ENCODE results near the gene SIK3.

SIK3 gene

GRCh38 chr11:116832350-116833290 is 265.6 kb downstream of the SIK3 start:
- peak; percentile 9 for TF ChIP-seq CTCF (IDR thresholded peaks at IDR 0.05; ENCODE audit: insufficient read depth, low read depth, low read length, missing control alignments)
- H3K4me3 ChIP-seq (ENCODE audit: low read depth, low read length) = no peak overlapping the region
- peak; percentile 26 for DNase-seq (ENCODE audit: low read depth)

- H3K4me3 ChIP-seq (ENCODE audit: low read depth, low read length) = no peak overlapping the region
- TF ChIP-seq CTCF (IDR thresholded peaks at IDR 0.05; ENCODE audit: insufficient read depth, low read depth, low read length, missing control alignments) = no peak
- DNase-seq (ENCODE audit: low read depth) = no peak
Measured at GRCh38 chr11:116831790-116832349, 266.4 kb downstream of the SIK3 start.

- no peak for DNase-seq (ENCODE audit: low read depth)
- no peak for TF ChIP-seq CTCF (IDR thresholded peaks at IDR 0.05; ENCODE audit: insufficient read depth, low read depth, low read length, missing control alignments)
- H3K4me3 ChIP-seq (ENCODE audit: low read depth, low read length) = no peak overlapping the region
Measured at GRCh38 chr11:116830184-116830912, 267.9 kb downstream of the SIK3 start.

- no peak for DNase-seq (ENCODE audit: low read depth)
- H3K4me3 ChIP-seq (ENCODE audit: low read depth, low read length) = no peak within 1 kb of the TSS
- no peak for TF ChIP-seq CTCF (IDR thresholded peaks at IDR 0.05; ENCODE audit: insufficient read depth, low read depth, low read length, missing control alignments)
Measured at GRCh38 chr11:116829525-116830183, 268.6 kb downstream of the SIK3 start, which contains the start of gene APOC3. Gene APOC3, plus strand, starts transcription at chr11:116829907. Its CDS starts 676 bp downstream, at chr11:116830583.

- H3K4me3 ChIP-seq (ENCODE audit: low read depth, low read length) = no peak overlapping the region
- no peak for TF ChIP-seq CTCF (IDR thresholded peaks at IDR 0.05; ENCODE audit: insufficient read depth, low read depth, low read length, missing control alignments)
- no peak for DNase-seq (ENCODE audit: low read depth)
Measured at GRCh38 chr11:116828632-116829524, 269.4 kb downstream of the SIK3 start.
